OCI-LY1 (cell line): Measurements from ENCODE around the gene CCDC187.

ENCODE experiments used
- H2AFZ ChIP-seq: fragments of 200-600 bp; sonication (generic), shearing (Covaris generic); 2 replicates; pipeline ENCODE4 v1.6.0; 2014; ENCODE audit warnings: antibody characterized with exemption, mild to moderate bottlenecking, low read length
- H3F3A ChIP-seq: fragments of 200-600 bp; sonication (generic), shearing (Covaris generic); 2 replicates; pipeline ENCODE4 v1.6.0; 2014; ENCODE audit warnings: mild to moderate bottlenecking, antibody characterized with exemption, low read length, moderate library complexity; ENCODE audit not compliant: insufficient read depth
- H3K27ac ChIP-seq: fragments of 200-600 bp; sonication (generic); 2 replicates; pipeline ENCODE4 v1.5.1; 2014; ENCODE audit warnings: low read length, mixed run types, mild to moderate bottlenecking, low read depth; ENCODE audit not compliant: poor library complexity, severe bottlenecking
- H3K27me3 ChIP-seq: fragments of 200-600 bp; sonication (generic); 2 replicates; pipeline ENCODE4 v1.6.0; 2014; ENCODE audit warnings: antibody characterized with exemption, mild to moderate bottlenecking, low read length, moderate library complexity; ENCODE audit not compliant: insufficient read depth
- H3K36me3 ChIP-seq: fragments of 200-600 bp; sonication (generic); 2 replicates; pipeline ENCODE4 v1.6.1; 2014; ENCODE audit warnings: mild to moderate bottlenecking, antibody characterized with exemption, low read length, moderate library complexity, mixed read lengths; ENCODE audit not compliant: insufficient read depth
- H3K4me1 ChIP-seq: fragments of 200-600 bp; sonication (generic); 2 replicates; pipeline ENCODE4 v1.5.1; 2014; ENCODE audit warnings: mild to moderate bottlenecking, low read length, moderate library complexity; ENCODE audit not compliant: insufficient read depth, severe bottlenecking
- H3K4me2 ChIP-seq: fragments of 200-600 bp; sonication (generic), shearing (Covaris generic); 2 replicates; pipeline ENCODE4 v1.6.1; 2014; ENCODE audit warnings: low read length
- H3K4me3 ChIP-seq: fragments of 200-600 bp; sonication (generic); 2 replicates; pipeline ENCODE4 v1.5.1; 2014; ENCODE audit warnings: low read length, low read depth, mild to moderate bottlenecking, mixed read lengths; ENCODE audit not compliant: poor library complexity, severe bottlenecking
- H3K79me2 ChIP-seq: fragments of 200-600 bp; shearing (Covaris generic); 2 replicates; pipeline ENCODE4 v1.6.1; 2016; ENCODE audit warnings: mixed run types, low read length, mixed read lengths; ENCODE audit not compliant: insufficient read depth
- H3K9ac ChIP-seq: fragments of 200-600 bp; sonication (generic), shearing (Covaris generic); 2 replicates; pipeline ENCODE4 v1.6.1; 2014; ENCODE audit warnings: mild to moderate bottlenecking, low read length, mixed read lengths
- H3K9me2 ChIP-seq: fragments of 200-600 bp; sonication (generic), shearing (Covaris generic); 2 replicates; pipeline ENCODE4 v1.6.1; 2014; ENCODE audit warnings: low read depth, mild to moderate bottlenecking, low read length, mixed read lengths
- H3K9me3 ChIP-seq: fragments of 200-600 bp; shearing (Covaris generic); 2 replicates; pipeline ENCODE4 v1.6.1; 2014; ENCODE audit warnings: low read length, mixed read lengths
- H4K20me1 ChIP-seq: fragments of 200-600 bp; sonication (generic), shearing (Covaris generic); 2 replicates; pipeline ENCODE4 v1.6.0; 2016; ENCODE audit warnings: mild to moderate bottlenecking, low read length; ENCODE audit not compliant: insufficient read depth
- CTCF ChIP-seq: fragments of 200-600 bp; sonication (generic), shearing (Covaris generic); IDR thresholded peaks from 2 replicates; pipeline ENCODE4 v1.5.1; 2017; ENCODE audit warnings: mild to moderate bottlenecking, antibody characterized with exemption, low read length, moderate library complexity, mixed read lengths
- EZH2 ChIP-seq: fragments of 200-600 bp; sonication (generic), shearing (Covaris generic); IDR thresholded peaks from 2 replicates; pipeline ENCODE4 v1.8.0; 2017; ENCODE audit warnings: borderline replicate concordance, mixed run types, mild to moderate bottlenecking, antibody characterized with exemption, low read length, moderate library complexity, mixed read lengths

Gene CCDC187

GRCh38 chr9:136279471-136279870 lies 24.4 kb downstream of the CCDC187 start:
- H3F3A ChIP-seq: no peaks in the 10 kb centered on the region
- no peak overlapping the region for H3K4me2 ChIP-seq
- peaks cover 3% of the 10 kb centered on the region for H3K4me1 ChIP-seq
- H3K4me3 ChIP-seq: no peak overlapping the region
- H2AFZ ChIP-seq: no peak overlapping the region
- H3K9me2 ChIP-seq: no peaks in the 10 kb centered on the region
- no peaks in the 10 kb centered on the region for H3K9me3 ChIP-seq
- TF ChIP-seq CTCF (no peak), EZH2 (no peak)
- no peak overlapping the region for H3K9ac ChIP-seq
- H4K20me1 ChIP-seq: no peaks in the 10 kb centered on the region
- no peaks in the 10 kb centered on the region for H3K36me3 ChIP-seq
- peaks cover 27% of the 10 kb centered on the region for H3K27me3 ChIP-seq
- H3K27ac ChIP-seq: no peak overlapping the region
- H3K79me2 ChIP-seq: no peaks in the 10 kb centered on the region

GRCh38 chr9:136278894-136279293 lies 25.0 kb downstream of the CCDC187 start:
- no peaks in the 10 kb centered on the region for H3K9me2 ChIP-seq
- no peak overlapping the region for H3K9ac ChIP-seq
- H3K4me1 ChIP-seq: peaks cover 3% of the 10 kb centered on the region
- H3K9me3 ChIP-seq: no peaks in the 10 kb centered on the region
- H3K4me2 ChIP-seq: no peak overlapping the region
- no peak overlapping the region for H3K27ac ChIP-seq
- no peak overlapping the region for H3K4me3 ChIP-seq
- no peak overlapping the region for H2AFZ ChIP-seq
- no peaks in the 10 kb centered on the region for H3F3A ChIP-seq
- H3K36me3 ChIP-seq: no peaks in the 10 kb centered on the region
- no peaks in the 10 kb centered on the region for H3K79me2 ChIP-seq
- H4K20me1 ChIP-seq: no peaks in the 10 kb centered on the region
- H3K27me3 ChIP-seq: peaks cover 28% of the 10 kb centered on the region
- TF ChIP-seq EZH2: no peak
- TF ChIP-seq CTCF: no peak

GRCh38 chr9:136278221-136278620 lies 25.7 kb downstream of the CCDC187 start:
- no peak overlapping the region for H3K9ac ChIP-seq
- no peak for TF ChIP-seq EZH2
- TF ChIP-seq CTCF: no peak
- peaks cover 28% of the 10 kb centered on the region for H3K27me3 ChIP-seq
- no peaks in the 10 kb centered on the region for H4K20me1 ChIP-seq
- H3F3A ChIP-seq: no peaks in the 10 kb centered on the region
- no peak overlapping the region for H3K4me3 ChIP-seq
- H3K79me2 ChIP-seq: no peaks in the 10 kb centered on the region
- no peaks in the 10 kb centered on the region for H3K36me3 ChIP-seq
- H2AFZ ChIP-seq: no peak overlapping the region
- H3K9me3 ChIP-seq: no peaks in the 10 kb centered on the region
- H3K27ac ChIP-seq: no peak overlapping the region
- H3K9me2 ChIP-seq: no peaks in the 10 kb centered on the region
- H3K4me2 ChIP-seq: no peak overlapping the region
- H3K4me1 ChIP-seq: no peaks in the 10 kb centered on the region
